Upper lobe of right lung (tissue), 1 donor: Measurements from ENCODE around the gene PPM1A. TPM values are rescaled to one million over a fixed set of nuclear protein-coding genes. Genes with fewer than 3 reads are reported as not detected.
A peak's percentile ranks its signal among the peaks of the same experiment; 100 is the strongest.

ENCODE experiments used
- ATAC-seq: fragments of 200-7000 bp; cut with Tn5 transposase; one replicate; pipeline ENCODE4 v1.9.1; 2020; ENCODE audit warnings: mild to moderate bottlenecking, moderate library complexity
- DNase-seq: peaks from one replicate; pipeline ENCODE4 v3.0.0-alpha.2; 2020
- H3K27ac ChIP-seq: fragments of 200-600 bp; one replicate; pipeline ENCODE4 v1.8.0; 2022
- H3K27me3 ChIP-seq: fragments of 200-600 bp; one replicate; pipeline ENCODE4 v1.8.0; 2022; ENCODE audit warnings: mild to moderate bottlenecking
- H3K36me3 ChIP-seq: fragments of 200-600 bp; one replicate; pipeline ENCODE4 v1.8.0; 2022
- H3K4me1 ChIP-seq: fragments of 200-600 bp; one replicate; pipeline ENCODE4 v1.8.0; 2022
- H3K4me3 ChIP-seq: fragments of 200-600 bp; one replicate; pipeline ENCODE4 v1.8.0; 2022; ENCODE audit warnings: mild to moderate bottlenecking
- H3K9me3 ChIP-seq: fragments of 200-600 bp; one replicate; pipeline ENCODE4 v1.8.0; 2022
- intact Hi-C: fragments of 100-400 bp; cut with DNase I; formaldehyde crosslinking; loops from one replicate; pipeline ENCODE4 v1.11.0; 2022
- total RNA-seq: library from RNA; stranded (reverse); fragmentation: NEBNext Ultra II Directional; extraction: Animal tissue kit (Norgen Biotek cat#: 25700); gene quantifications from one replicate; pipeline ENCODE4 v1.2.1, GENCODE V29; 2021
- TF ChIP-seq, protein P1 (sequence below): fragments of 200-600 bp; IDR thresholded peaks from one replicate; pipeline ENCODE4 v1.8.0; 2022; ENCODE audit warnings: antibody characterized with exemption
- donor health status: DM: no; HTN: yes; CAD: no; lungs with severe emphysema.

PPM1A gene
- total RNA-seq, 1 donor from 2014 or later, result 50.2 TPM

- Histone ChIP-seq H3K27ac (no peak overlapping the region), H3K4me1 (no peaks in the 10 kb centered on the region), H3K4me3 (no peak overlapping the region), H3K9me3 (no peaks in the 10 kb centered on the region), H3K36me3 (no peaks in the 10 kb centered on the region), H3K27me3 (no peaks in the 10 kb centered on the region)
- no peak for ATAC-seq
- no peak for DNase-seq
- intact Hi-C loops, result no loop called here
- TF ChIP-seq, protein P1, sequence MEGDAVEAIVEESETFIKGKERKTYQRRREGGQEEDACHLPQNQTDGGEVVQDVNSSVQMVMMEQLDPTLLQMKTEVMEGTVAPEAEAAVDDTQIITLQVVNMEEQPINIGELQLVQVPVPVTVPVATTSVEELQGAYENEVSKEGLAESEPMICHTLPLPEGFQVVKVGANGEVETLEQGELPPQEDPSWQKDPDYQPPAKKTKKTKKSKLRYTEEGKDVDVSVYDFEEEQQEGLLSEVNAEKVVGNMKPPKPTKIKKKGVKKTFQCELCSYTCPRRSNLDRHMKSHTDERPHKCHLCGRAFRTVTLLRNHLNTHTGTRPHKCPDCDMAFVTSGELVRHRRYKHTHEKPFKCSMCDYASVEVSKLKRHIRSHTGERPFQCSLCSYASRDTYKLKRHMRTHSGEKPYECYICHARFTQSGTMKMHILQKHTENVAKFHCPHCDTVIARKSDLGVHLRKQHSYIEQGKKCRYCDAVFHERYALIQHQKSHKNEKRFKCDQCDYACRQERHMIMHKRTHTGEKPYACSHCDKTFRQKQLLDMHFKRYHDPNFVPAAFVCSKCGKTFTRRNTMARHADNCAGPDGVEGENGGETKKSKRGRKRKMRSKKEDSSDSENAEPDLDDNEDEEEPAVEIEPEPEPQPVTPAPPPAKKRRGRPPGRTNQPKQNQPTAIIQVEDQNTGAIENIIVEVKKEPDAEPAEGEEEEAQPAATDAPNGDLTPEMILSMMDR, result no peak
Observed at GRCh38 chr14:60220917-60221316, 28.1 kb upstream of the PPM1A start.

DNA sequence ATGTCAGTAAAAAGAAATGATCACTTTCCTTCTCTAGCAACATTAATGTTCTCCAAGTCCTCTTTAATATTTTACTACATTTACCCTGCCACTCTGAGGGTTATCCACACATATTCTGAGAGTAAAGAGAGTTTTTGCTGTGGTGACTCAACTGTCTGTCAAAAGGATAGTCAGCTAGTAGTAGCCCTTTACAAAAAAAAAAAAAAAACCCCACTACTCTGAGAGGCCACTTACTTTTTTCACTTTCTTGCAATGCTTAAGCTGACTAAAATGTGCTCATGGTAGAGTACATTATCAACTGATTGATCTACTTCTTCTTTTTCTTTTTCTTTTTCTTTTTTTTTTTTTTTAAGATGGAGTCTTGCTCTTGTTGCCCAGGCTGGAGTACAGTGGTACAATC lies 27.6 kb upstream of the PPM1A start:
- ATAC-seq (no peak), DNase-seq (no peak)
- intact Hi-C loops, result no loop called here
- Histone ChIP-seq H3K4me1 (no peaks in the 10 kb centered on the region), H3K27me3 (no peaks in the 10 kb centered on the region), H3K27ac (no peak overlapping the region), H3K9me3 (no peaks in the 10 kb centered on the region), H3K36me3 (no peaks in the 10 kb centered on the region), H3K4me3 (no peak overlapping the region)
- TF ChIP-seq, protein P1, result no peak

DNA sequence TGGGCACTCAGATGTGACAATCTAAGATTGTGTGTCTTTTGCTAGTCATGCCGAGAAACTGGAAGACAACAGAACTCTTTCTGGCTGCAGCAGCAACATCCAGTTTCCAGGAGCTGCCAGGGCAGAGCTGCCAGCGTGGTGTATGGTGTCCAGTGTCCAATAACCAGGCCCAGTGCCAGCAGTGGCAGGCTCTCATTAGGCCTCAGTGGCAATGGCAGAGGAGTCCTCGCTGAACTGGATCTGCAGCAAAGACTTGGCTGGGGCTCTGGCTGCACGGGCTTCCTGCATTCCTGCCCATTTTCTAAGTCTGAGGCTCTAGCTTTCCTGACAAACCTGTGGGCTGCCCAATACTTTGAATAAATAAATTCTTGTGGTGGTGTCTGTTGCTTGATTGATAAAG lies 26.2 kb upstream of the PPM1A start:
- intact Hi-C loops, result no loop called here
- Histone ChIP-seq H3K4me3 (no peak overlapping the region), H3K4me1 (no peaks in the 10 kb centered on the region), H3K27me3 (no peaks in the 10 kb centered on the region), H3K36me3 (no peaks in the 10 kb centered on the region), H3K27ac (no peak overlapping the region), H3K9me3 (no peaks in the 10 kb centered on the region)
- DNase-seq, result no peak
- peak; percentile 56 for ATAC-seq
- TF ChIP-seq, protein P1, result no peak

GRCh38 chr14:60225265-60225664 lies 23.8 kb upstream of the PPM1A start:
- Histone ChIP-seq H3K9me3 (no peaks in the 10 kb centered on the region), H3K27me3 (no peaks in the 10 kb centered on the region), H3K4me1 (no peaks in the 10 kb centered on the region), H3K4me3 (no peak overlapping the region), H3K27ac (no peak overlapping the region), H3K36me3 (no peaks in the 10 kb centered on the region)
- intact Hi-C loops, result no loop called here
- TF ChIP-seq, protein P1, result no peak
- DNase-seq (no peak), ATAC-seq (no peak)

DNA sequence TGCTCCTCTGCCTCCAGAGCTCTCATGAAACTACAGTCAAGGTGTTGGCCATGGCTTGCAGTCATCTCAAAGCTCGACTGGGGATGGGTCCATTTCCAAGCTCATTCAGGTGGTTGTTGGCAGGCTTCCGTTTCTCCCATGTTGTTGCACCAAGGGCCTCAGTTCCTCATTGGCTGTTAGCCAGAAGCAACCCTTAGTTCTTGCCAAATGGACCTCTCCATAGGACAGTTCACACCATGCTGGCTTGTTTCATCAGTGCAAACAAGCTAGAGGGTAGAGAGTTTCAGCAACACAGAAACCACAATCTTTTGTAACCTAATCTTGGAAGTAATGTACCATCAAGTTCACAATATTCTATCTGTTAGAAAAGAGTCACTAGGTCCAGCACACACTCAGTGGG lies 22.7 kb upstream of the PPM1A start:
- H3K9me3 ChIP-seq, result no peaks in the 10 kb centered on the region
- DNase-seq, result no peak
- TF ChIP-seq, protein P1, result no peak
- H3K4me3 ChIP-seq, result no peak overlapping the region
- H3K27ac ChIP-seq, result no peak overlapping the region
- no peaks in the 10 kb centered on the region for H3K36me3 ChIP-seq
- ATAC-seq, result peak; percentile 79
- H3K27me3 ChIP-seq, result no peaks in the 10 kb centered on the region
- H3K4me1 ChIP-seq, result no peaks in the 10 kb centered on the region
- intact Hi-C loops, result no loop called here

DNA sequence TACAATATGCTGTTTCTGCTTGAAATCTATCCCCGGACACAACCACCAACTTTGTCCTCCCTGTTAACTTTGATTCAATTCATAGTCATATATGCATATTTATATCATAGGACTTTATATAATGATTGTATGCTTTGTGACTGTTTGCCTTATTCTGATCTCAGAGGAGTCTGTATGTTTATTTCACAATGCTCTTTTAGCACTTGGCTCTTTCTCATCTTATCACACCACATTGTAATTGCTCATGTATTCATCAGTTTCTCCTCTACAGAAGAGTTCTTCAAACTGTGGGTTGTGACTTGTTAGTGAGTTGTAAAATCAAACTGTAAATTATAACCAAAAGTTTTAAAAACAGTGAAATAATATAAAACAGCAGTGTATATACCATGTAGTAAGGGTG lies 21.7 kb upstream of the PPM1A start:
- ATAC-seq, result no peak
- TF ChIP-seq, protein P1, result no peak

More for the DNA sequence above, 21.7 kb upstream of the PPM1A start:
- no peak for DNase-seq
- Histone ChIP-seq H3K9me3 (no peaks in the 10 kb centered on the region), H3K36me3 (no peaks in the 10 kb centered on the region), H3K4me1 (no peaks in the 10 kb centered on the region), H3K27ac (no peak overlapping the region), H3K4me3 (no peak overlapping the region), H3K27me3 (no peaks in the 10 kb centered on the region)
- intact Hi-C loops, result no loop called here
